HEK293 (cell line): Measurements from ENCODE around the gene F2R.

Source experiments
- TRIM28 ChIP-seq: IDR thresholded peaks from 2 replicates; pipeline ENCODE4 v1.6.1; 2011; ENCODE audit warnings: low read length, control low read depth, borderline replicate concordance
- ZBTB21 ChIP-seq: fragments of 450-650 bp; formaldehyde crosslinking; IDR thresholded peaks from 2 replicates; pipeline ENCODE4 v1.5.1; 2017; ENCODE audit warnings: missing biosample characterization, missing genetic modification characterization
- ZBTB49 ChIP-seq: fragments of 450-650 bp; formaldehyde crosslinking; IDR thresholded peaks from 2 replicates; pipeline ENCODE4 v1.5.1; 2016; ENCODE audit warnings: missing biosample characterization, missing genetic modification characterization, low read depth
- ZNF138 ChIP-seq: fragments of 450-650 bp; formaldehyde crosslinking; IDR thresholded peaks from 2 replicates; pipeline ENCODE4 v1.5.1; 2016; ENCODE audit warnings: missing biosample characterization, missing genetic modification characterization, borderline replicate concordance
- ZNF366 ChIP-seq: fragments of 450-650 bp; formaldehyde crosslinking; conservative IDR thresholded peaks from 2 replicates; pipeline ENCODE4 v1.5.1; 2016; ENCODE audit warnings: missing biosample characterization, missing genetic modification characterization
- ZNF398 ChIP-seq: fragments of 450-650 bp; formaldehyde crosslinking; IDR thresholded peaks from 2 replicates; pipeline ENCODE4 v1.5.1; 2017; ENCODE audit warnings: missing biosample characterization, missing genetic modification characterization

GRCh38 chr5:76677849-76678472 lies 38.0 kb upstream of the F2R start:
- no peak for TF ChIP-seq ZBTB21 (tag by site-specific recombination)
- TF ChIP-seq ZNF366 (tag by site-specific recombination), result no peak
- TF ChIP-seq ZNF398, result no peak
- TF ChIP-seq ZNF138 (tag by site-specific recombination), result no peak
- no peak for TF ChIP-seq ZBTB49 (tag by site-specific recombination)
- no peak for TF ChIP-seq TRIM28
